Ishikawa (cell line): Measurements from ENCODE around the gene TRIM2.

ENCODE experiments used
- CEBPB ChIP-seq: IDR thresholded peaks from 2 replicates; pipeline ENCODE4 v1.6.1; 2012
- CREB1 ChIP-seq: IDR thresholded peaks from 2 replicates; pipeline ENCODE4 v1.6.1; 2012; ENCODE audit warnings: low read depth
- EGR1 ChIP-seq: IDR thresholded peaks from 2 replicates; pipeline ENCODE4 v1.6.1; 2012
- EP300 ChIP-seq: IDR thresholded peaks from 2 replicates; pipeline ENCODE4 v1.6.1; 2012; ENCODE audit warnings: borderline replicate concordance
- FOXM1 ChIP-seq: IDR thresholded peaks from 2 replicates; pipeline ENCODE4 v1.6.1; 2012; ENCODE audit warnings: low read depth, borderline replicate concordance
- MAX ChIP-seq: IDR thresholded peaks from 2 replicates; pipeline ENCODE4 v1.6.1; 2012
- NFIC ChIP-seq: IDR thresholded peaks from 2 replicates; pipeline ENCODE4 v1.6.1; 2012
- RAD21 ChIP-seq: IDR thresholded peaks from 2 replicates; pipeline ENCODE4 v1.6.1; 2012; ENCODE audit warnings: low read depth
- REST ChIP-seq: IDR thresholded peaks from 2 replicates; pipeline ENCODE4 v1.6.1; 2012; ENCODE audit warnings: low read depth, mild to moderate bottlenecking
- TAF1 ChIP-seq: IDR thresholded peaks from 2 replicates; pipeline ENCODE4 v1.6.1; 2012; ENCODE audit warnings: low read depth, mild to moderate bottlenecking
- TCF12 ChIP-seq: IDR thresholded peaks from 2 replicates; pipeline ENCODE4 v1.6.1; 2012; ENCODE audit warnings: low read depth
- TEAD4 ChIP-seq: IDR thresholded peaks from 2 replicates; pipeline ENCODE4 v1.6.1; 2012
- USF1 ChIP-seq: IDR thresholded peaks from 2 replicates; pipeline ENCODE4 v1.6.1; 2012
- YY1 ChIP-seq: IDR thresholded peaks from 2 replicates; pipeline ENCODE4 v1.6.1; 2012; ENCODE audit warnings: low read depth
- ZBTB7A ChIP-seq: IDR thresholded peaks from 2 replicates; pipeline ENCODE4 v1.6.1; 2012; ENCODE audit warnings: low read depth

Gene TRIM2

GRCh38 chr4:153267890-153268289 lies 63.6 kb downstream of the TRIM2 start:
- TF ChIP-seq EGR1 (no peak), TAF1 (no peak)

- no peak for TF ChIP-seq FOXM1
These were observed 64.1 kb downstream of the TRIM2 start for GRCh38 chr4:153268295-153268694.

- TF ChIP-seq YY1: no peak
- no peak for TF ChIP-seq ZBTB7A
- no peak for TF ChIP-seq RAD21
- no peak for TF ChIP-seq CREB1
- no peak for TF ChIP-seq TAF1
- no peak for TF ChIP-seq MAX
- TF ChIP-seq EP300: no peak
- TF ChIP-seq NFIC: no peak
- no peak for TF ChIP-seq FOXM1
- TF ChIP-seq EGR1: no peak
- TF ChIP-seq REST: no peak
- no peak for TF ChIP-seq CEBPB
- no peak for TF ChIP-seq TCF12
- no peak for TF ChIP-seq USF1
- no peak for TF ChIP-seq TEAD4
These were observed 65.2 kb downstream of the TRIM2 start for GRCh38 chr4:153269218-153269990.

GRCh38 chr4:153270361-153270760 lies 66.1 kb downstream of the TRIM2 start:
- TF ChIP-seq TAF1 (no peak), TEAD4 (no peak), FOXM1 (no peak), MAX (no peak), REST (no peak), YY1 (no peak), ZBTB7A (no peak)

GRCh38 chr4:153271820-153272219 lies 67.6 kb downstream of the TRIM2 start:
- TF ChIP-seq TCF12: no peak
- TF ChIP-seq YY1: no peak
- no peak for TF ChIP-seq FOXM1
- TF ChIP-seq TAF1: no peak
- no peak for TF ChIP-seq EP300
- TF ChIP-seq MAX: no peak
- no peak for TF ChIP-seq CEBPB
- TF ChIP-seq USF1: no peak
- TF ChIP-seq EGR1: no peak
- TF ChIP-seq CREB1: no peak
- no peak for TF ChIP-seq REST
- TF ChIP-seq RAD21: no peak
- TF ChIP-seq ZBTB7A: no peak
- no peak for TF ChIP-seq TEAD4
- no peak for TF ChIP-seq NFIC
